GM12873 (cell line): ENCODE data around the gene VWA1.

Experiments
- TF ChIP-seq, protein P1 (sequence below): IDR thresholded peaks from 2 replicates; pipeline ENCODE4 v1.5.1; 2012; ENCODE audit warnings: low read depth, mild to moderate bottlenecking, moderate library complexity, low read length, control low read depth; ENCODE audit not compliant: insufficient read depth; ENCODE audit errors: missing control alignments

The VWA1 gene

DNA sequence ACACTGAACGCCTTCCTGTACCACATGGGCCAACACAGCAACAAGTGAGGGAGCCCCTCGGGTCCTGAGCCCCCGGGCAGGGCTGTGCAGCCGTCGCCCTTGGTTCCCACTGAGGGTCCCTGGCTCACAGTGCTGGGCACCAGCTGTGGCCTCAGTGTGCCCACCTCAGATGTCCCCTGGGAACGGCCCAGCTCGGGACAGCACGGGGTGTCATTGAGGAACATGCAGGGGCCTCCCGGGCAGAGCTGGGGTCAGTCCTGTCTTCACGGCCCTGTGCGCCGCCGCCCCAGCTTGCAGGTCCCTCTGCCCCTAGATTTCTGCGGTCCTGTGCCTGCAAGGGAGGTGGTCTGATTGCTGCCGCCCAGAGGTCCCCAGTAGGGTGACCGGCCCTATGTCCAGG, 53.7 kb downstream of the VWA1 start:
- TF ChIP-seq, protein P1, sequence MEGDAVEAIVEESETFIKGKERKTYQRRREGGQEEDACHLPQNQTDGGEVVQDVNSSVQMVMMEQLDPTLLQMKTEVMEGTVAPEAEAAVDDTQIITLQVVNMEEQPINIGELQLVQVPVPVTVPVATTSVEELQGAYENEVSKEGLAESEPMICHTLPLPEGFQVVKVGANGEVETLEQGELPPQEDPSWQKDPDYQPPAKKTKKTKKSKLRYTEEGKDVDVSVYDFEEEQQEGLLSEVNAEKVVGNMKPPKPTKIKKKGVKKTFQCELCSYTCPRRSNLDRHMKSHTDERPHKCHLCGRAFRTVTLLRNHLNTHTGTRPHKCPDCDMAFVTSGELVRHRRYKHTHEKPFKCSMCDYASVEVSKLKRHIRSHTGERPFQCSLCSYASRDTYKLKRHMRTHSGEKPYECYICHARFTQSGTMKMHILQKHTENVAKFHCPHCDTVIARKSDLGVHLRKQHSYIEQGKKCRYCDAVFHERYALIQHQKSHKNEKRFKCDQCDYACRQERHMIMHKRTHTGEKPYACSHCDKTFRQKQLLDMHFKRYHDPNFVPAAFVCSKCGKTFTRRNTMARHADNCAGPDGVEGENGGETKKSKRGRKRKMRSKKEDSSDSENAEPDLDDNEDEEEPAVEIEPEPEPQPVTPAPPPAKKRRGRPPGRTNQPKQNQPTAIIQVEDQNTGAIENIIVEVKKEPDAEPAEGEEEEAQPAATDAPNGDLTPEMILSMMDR = no peak

DNA sequence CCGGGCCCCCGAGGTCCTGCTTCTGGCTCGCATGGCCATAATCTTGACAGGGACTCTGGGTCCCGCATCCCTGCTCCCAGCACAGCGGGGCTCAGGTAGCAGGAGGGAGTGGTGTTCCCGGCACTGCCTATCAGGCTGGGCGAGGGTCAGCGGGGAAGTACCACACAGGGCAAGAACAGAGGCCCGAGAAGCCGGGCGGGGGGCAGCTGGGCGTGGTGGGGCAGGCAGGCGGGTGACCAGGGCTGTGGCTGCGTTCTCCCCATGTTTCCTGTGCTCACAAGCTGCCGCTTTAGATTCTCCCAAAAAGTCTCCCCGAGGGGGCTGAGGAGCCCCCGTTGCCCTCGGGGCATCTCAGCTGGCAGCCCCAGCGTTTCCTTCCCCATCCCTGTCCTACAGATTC, 54.4 kb downstream of the VWA1 start:
- TF ChIP-seq, protein P1 = no peak

DNA sequence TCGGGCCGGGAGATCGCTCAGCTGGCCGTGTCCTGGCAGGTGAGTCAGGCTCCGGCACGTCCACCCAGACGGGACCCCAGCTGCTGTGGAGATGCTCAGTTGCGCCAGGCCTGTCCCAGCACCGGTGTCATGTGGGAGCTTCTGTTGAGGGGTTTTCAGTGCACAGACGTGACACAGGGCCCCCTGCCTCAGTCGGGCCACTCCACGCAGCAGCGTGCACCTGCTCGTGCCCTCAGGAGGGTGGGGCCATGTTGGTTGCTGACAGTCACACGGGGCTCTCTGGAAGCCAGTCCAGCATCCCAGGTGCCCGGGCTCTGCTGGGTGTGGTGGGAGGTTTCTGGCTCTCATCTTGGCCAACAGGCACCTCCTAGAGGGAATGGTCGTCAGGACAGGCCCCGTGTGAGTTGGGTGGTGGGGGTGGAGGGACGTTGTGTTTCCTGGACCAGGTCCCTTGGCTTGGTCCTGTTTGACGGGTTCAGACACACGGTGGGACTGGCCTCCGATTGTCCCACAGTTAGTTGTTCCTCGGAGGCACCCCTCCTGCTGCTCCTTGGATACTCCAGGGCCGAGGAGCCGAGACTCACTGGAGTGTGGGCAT, 55.2 kb downstream of the VWA1 start:
- TF ChIP-seq, protein P1 = no peak

DNA sequence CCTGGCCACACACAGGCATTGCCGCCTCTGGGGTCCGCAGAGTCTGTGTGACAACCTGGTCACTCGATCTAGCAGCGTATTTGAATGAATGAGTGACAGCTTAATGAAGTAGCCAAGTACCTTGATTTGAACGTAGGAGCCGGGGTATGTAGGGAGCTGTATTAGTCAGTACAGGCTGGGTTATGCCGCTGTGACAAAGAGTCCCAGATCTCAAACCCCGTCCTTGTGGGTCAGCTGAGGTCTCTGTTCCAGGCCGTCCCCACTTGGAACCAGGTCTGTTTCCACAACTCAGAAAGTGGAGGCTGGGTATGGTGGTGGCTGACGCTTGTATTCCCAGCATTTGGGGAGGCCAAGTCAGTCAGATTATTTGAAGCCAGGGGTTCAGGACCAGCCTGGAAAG, 56.1 kb downstream of the VWA1 start:
- TF ChIP-seq, protein P1 = no peak
